HEK293T (cell line): Measurements from ENCODE around the gene GULP1.

Source experiments
- ELF4 ChIP-seq: fragments of 450-650 bp; IDR thresholded peaks from 2 replicates; pipeline ENCODE4 v1.6.1; 2017; ENCODE audit warnings: antibody characterized with exemption
- L3MBTL2 ChIP-seq: fragments of 450-650 bp; conservative IDR thresholded peaks from 2 replicates; pipeline ENCODE4 v1.6.1; 2016; ENCODE audit warnings: mild to moderate bottlenecking

GRCh38 chr2:188492751-188493150 is 201.1 kb downstream of the GULP1 start:
- no peak for TF ChIP-seq ELF4
- TF ChIP-seq L3MBTL2, result no peak
